DMS 273 treated with DMSO at 0.1 percent for 48 hours (cell line): ENCODE measurements around the gene CAMTA1.

ENCODE experiments used
- DNase-seq: peaks from one replicate; lab custom pipeline; 2025; lab: John Stamatoyannopoulos, UW

CAMTA1 gene

GRCh38 chr1:7435276-7436055 is 650.2 kb downstream of the CAMTA1 start:
- no peak for DNase-seq

DNA sequence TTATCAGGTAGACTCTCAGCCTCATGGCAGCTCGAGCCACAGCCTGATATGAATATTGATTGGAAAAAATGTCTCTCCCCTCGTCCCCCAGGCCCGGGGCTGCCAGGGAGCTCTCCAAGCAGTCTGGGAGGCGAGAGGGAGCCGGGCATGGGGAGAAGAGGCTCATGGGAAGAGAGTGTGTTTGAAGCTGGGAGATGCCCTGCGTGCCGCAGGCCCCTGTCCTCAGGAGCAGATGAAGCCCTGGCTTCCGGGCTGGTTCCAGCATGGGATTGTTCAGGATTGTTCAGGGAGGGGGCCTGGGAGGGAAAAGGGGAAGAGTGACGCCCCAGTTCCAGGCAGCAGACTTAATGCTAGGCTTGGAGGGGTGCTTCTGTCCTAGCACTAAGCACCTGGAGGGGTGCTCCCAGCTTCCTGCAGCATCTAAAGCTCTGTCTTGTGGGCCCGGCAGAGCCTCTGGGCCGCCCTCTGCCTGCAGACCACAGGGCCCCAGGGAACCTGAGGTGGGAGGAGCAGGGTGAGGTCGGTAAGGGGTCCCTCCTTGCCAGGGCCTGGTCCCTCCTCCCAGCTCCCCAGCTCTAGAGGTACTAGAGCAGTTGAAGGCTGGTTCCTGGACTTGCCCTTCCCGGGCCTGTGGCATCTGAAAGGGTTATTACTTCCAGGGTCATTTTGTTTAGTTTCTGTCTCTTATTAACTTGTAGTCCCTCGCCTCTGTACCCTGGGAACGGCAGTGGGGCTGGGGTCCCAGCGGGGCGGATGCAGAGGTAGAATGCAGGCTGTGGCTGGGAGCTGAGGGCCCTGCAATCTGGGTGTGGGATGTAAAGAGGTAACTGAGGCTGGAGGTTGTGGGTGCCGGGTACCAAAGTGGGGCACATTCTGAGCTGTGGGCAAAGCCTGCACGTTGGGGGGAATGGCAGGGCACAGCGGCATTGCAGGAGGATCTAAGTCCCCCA is 651.1 kb downstream of the CAMTA1 start:
- DNase-seq = no peak

DNA sequence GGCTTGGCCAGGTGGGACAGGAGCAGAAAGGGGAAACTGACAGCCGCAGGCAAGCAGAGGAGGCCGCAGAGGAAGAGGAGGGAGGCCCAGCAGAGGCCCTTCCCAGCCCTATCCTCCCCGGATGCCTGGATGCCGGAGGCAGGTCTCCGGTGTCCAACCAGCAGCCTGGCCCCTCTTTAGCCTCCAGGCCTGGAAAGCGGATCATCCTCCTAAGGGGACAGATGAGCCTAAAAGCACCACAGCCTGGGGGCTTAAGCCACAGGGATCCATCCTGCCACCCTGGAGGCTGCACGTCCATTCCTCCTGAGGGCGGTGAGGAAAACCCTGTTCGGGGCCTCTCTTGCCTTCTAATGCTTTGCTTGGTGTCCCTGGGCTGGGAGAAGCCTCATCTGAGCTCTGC is 651.8 kb downstream of the CAMTA1 start:
- no peak for DNase-seq

- DNase-seq = no peak
These were observed 652.5 kb downstream of the CAMTA1 start for GRCh38 chr1:7437608-7438395.

DNA sequence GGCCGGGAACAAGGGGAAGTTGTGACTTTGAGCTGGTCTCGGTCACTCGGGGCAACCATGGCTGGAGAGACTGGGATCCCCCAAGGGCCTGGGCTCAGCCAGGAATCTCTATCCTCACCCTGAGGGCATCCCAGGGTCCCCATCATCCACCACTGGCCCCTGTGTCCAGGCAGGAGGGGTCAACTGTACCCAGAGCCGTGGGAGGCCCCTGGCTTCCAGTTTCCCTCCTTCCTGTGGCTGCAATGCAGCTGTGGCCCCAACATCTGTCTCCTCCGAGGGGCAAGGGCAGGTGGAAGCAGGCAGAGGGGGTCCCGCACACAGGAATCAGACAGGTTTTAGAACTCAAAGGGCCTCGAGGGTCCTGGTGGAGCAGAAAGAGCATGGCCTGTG is 653.1 kb downstream of the CAMTA1 start:
- DNase-seq = no peak

GRCh38 chr1:7438921-7439655 is 653.8 kb downstream of the CAMTA1 start:
- no peak for DNase-seq

DNA sequence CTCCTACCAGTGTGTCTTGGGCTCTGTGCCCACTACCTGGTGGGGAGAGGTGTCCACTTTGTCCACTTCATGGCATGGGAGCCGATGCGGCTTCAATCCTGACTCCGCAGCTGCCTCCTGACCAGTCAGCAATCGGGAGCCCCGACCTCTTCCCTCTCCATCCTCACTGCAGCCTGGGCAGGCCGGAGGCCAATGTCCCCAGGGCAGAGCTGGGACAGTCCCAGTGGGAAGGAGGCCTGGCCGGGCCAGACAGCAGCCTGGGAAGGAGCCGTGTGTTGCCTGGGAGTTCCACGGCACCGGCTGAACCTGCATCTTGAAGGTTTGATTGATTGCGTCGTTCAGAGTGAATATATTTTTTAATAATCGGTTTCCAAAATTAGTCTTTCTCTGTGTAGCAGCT is 654.9 kb downstream of the CAMTA1 start:
- no peak for DNase-seq

DNA sequence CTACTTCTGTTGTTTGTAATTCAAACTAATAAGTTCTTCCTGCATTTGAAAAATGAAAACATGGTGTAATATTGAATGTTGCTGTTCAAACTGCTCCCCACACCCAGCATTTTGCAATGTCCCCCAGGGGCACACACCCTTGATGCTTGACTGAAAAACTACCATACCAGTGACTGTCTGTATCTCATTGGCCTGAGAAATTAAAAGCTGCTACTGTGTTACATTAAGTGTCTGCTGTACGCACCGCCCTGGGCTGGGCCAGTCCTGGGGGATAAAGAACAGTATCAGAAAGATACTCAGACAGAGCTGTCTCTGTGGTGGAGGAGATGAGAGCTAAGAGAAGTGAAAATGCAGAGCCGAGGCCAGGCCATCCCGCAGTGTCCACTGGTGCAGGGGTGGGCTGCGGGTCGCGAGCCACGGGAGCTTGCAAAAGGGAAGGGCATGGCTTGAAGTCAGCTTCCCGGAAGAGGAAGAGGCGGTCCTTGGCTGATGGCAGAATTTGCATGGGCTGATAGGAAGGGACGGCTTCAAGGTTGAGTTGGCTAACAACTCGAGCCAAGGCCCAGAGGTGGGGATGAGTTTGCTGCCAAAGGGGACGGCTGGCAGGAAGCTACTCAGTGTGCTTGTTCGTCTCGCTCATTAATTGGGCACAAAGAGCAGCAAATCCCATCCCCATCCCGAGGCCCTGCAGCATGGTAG is 656.0 kb downstream of the CAMTA1 start:
- no peak for DNase-seq

DNA sequence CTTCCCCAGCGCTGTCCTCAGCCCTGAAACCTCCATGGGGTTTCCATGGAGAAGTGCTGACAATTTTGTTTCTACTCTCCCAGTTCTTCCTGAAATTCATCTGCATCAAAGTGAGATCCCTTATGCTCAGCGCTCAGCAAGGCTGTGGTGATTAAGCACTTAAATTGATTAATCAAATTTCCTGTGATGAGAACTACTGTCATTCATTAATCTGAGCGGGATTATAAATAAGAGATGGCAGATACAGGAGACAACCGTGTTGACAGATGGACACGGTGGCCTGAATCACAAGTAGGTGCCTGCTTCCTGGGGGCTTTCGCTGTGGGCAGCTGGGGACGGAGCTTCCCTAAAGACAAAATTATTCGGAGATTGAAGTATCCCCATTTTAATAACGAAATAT is 656.8 kb downstream of the CAMTA1 start:
- no peak for DNase-seq

- DNase-seq = no peak
These were observed 657.7 kb downstream of the CAMTA1 start for GRCh38 chr1:7442918-7443317.

GRCh38 chr1:7444363-7444762 is 659.1 kb downstream of the CAMTA1 start:
- DNase-seq = no peak

DNA sequence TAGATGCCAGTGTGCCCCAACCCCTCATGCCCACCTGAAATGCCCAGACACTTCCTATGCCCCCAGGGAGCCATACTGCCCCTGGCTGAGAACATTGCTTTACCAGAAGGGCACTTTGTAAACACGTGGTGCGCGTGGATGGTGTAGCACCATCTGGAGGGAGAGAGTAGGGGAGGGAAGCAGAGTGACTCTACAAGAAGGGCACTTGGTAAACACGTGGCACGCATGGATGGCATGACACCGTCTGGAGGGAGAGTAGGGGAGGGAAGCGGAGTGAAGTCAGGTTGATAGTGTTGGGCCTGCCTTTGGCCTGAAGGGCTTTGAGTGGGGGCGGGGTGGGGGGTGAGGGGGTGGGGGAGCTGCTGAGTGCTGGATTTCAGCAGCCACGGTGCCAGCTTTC is 661.8 kb downstream of the CAMTA1 start:
- no peak for DNase-seq

DNA sequence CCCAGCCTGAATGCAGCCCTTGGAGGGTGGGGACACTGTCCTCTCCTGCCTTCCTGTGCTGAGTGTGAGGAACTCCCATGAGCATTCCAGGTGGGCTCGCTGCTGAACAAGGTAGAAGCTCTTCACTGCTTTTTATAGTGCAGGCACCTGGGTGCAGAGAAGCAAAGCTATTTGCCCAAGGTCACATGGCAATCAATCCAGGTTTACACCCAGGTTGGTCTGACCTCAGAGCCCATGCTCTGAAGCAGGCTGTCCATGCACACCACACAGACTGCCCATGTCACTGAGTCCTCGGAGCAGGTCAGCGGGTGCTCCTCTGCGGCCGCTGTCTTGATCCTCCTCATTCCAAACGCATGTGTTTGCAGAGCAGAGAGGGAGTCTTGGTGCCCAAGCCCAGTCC is 662.5 kb downstream of the CAMTA1 start:
- DNase-seq = no peak

DNA sequence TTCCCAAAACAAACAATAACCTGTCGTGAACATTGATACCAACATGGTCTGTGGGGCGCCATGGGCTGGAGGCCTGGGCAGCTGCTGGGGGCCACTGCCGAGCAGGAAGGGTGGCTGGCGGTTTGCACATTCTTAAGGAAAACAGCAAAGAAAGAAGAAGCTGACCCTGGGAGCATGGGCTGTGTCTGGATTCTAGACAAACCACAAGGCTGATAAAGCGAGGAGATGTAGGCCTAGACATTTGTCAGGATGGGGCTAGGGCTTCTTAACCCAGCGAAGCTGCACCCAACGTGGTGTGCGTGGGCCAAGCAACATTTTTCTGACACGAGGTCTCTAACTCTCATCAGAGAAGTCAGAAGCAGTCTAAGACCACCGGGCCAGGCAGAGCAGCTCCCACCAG is 663.7 kb downstream of the CAMTA1 start:
- no peak for DNase-seq

- DNase-seq = no peak
These were observed 664.5 kb downstream of the CAMTA1 start for GRCh38 chr1:7449750-7450149.

DNA sequence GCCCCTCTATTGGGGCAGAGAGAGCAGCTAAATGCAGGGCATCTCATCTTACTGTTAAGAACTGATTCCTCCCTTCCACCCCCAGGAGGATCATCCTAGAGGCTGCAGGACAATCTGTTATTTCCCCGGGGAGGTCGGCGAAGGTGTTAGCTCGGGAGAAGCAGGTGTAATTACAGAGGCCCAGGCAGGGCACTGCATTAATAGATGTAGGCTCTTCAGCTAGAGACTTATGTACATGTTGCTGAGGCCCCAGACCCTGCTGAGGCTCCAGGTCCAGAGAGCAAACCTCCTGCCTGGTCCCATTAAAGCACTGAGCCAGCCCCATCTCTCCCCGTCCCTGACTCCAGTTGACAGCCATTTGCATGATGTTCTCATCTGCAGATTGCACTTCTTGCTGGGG is 665.6 kb downstream of the CAMTA1 start:
- no peak for DNase-seq

DNA sequence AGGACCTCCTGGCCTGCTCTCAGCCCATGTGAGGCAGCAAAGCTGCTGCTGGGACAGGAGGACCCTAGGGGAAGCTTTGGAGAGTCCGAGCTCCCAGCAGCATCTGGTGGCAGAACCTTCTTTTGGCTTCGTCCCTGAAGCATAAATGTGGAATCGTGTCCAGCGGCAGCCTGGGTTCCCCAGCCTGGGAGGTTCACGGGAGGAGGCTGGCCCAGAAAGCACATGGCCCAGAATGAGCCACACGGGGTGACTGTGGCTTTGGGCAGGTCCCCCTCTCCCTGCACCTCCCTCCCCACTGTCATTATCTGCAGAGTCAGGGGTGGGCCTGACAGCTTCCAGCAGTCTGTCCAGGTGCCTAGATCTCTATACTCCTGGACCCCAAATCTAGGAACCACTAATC is 667.8 kb downstream of the CAMTA1 start:
- DNase-seq = no peak

- DNase-seq = no peak
These were observed 669.0 kb downstream of the CAMTA1 start for GRCh38 chr1:7454052-7454815.

- no peak for DNase-seq
These were observed 669.9 kb downstream of the CAMTA1 start for GRCh38 chr1:7454895-7455784.
